Fibroblast of lung (primary cell): Measurements from ENCODE around the gene PPP2R1A. TPM values are rescaled to one million over a fixed set of nuclear protein-coding genes. Genes with fewer than 3 reads are reported as not detected.

Experiments
- DNase-seq, 2 donors: peaks; one replicate each; pipeline versions ENCODE4 v3.0.0 to v3.0.0-alpha.2; 2010; ENCODE audit warnings: low read depth in 2 of 2
- H2AFZ ChIP-seq: 2 replicates; pipeline ENCODE4 v1.5.1; 2012; ENCODE audit warnings: low read length, control low read depth, inconsistent platforms
- H3K27ac ChIP-seq: 2 replicates; pipeline ENCODE4 v1.5.1; 2011; ENCODE audit warnings: low read length, control low read depth; ENCODE audit not compliant: insufficient read depth
- H3K27me3 ChIP-seq: 2 replicates; pipeline ENCODE4 v1.5.1; 2011; ENCODE audit warnings: mild to moderate bottlenecking, low read length; ENCODE audit not compliant: control insufficient read depth, insufficient read depth
- H3K36me3 ChIP-seq: 2 replicates; pipeline ENCODE4 v1.5.1; 2011; ENCODE audit warnings: low read length; ENCODE audit not compliant: control insufficient read depth, insufficient read depth
- H3K4me1 ChIP-seq: 2 replicates; pipeline ENCODE4 v1.5.1; 2011; ENCODE audit warnings: low read length; ENCODE audit not compliant: control insufficient read depth, insufficient read depth; ENCODE audit errors: extremely low read depth
- H3K4me2 ChIP-seq: 2 replicates; pipeline ENCODE4 v1.5.1; 2011; ENCODE audit warnings: low read length, control low read depth; ENCODE audit not compliant: insufficient read depth; ENCODE audit errors: extremely low read depth
- H3K4me3 ChIP-seq, 4 experiments: fragments of 200-600 bp in 1 of 4; sonication (generic) in 1 of 4; replicated peaks in 1 of 4; 2 replicates each; pipeline ENCODE4 v1.5.1; 2011 to 2016; ENCODE audit warnings: low read length in 4 of 4, low read depth in 3 of 4, mild to moderate bottlenecking in 3 of 4, control low read depth in 2 of 4, inconsistent platforms in 1 of 4, mixed read lengths in 1 of 4; ENCODE audit not compliant: insufficient read depth in 1 of 4; ENCODE audit errors: control extremely low read depth in 1 of 4
- H3K79me2 ChIP-seq: 2 replicates; pipeline ENCODE4 v1.5.1; 2012; ENCODE audit warnings: mild to moderate bottlenecking, low read length, inconsistent platforms; ENCODE audit not compliant: control insufficient read depth, insufficient read depth
- H3K9ac ChIP-seq: 2 replicates; pipeline ENCODE4 v1.5.1; 2011; ENCODE audit warnings: mild to moderate bottlenecking, low read length, control low read depth; ENCODE audit not compliant: insufficient read depth
- H3K9me3 ChIP-seq: 2 replicates; pipeline ENCODE4 v1.5.1; 2012; ENCODE audit warnings: low read depth, low read length; ENCODE audit not compliant: control insufficient read depth, insufficient read depth
- H4K20me1 ChIP-seq: 2 replicates; pipeline ENCODE4 v1.5.1; 2011; ENCODE audit warnings: low read length; ENCODE audit not compliant: control insufficient read depth, insufficient read depth; ENCODE audit errors: extremely low read depth
- CTCF ChIP-seq, 2 donors: IDR thresholded peaks in 1 of 2; conservative IDR thresholded peaks in 1 of 2; 1 replicate in 1 of 2; 2 replicates in 1 of 2; pipeline ENCODE4 v1.5.1; 2011 to 2012; ENCODE audit warnings: low read length in 2 of 2, control low read depth in 1 of 2, inconsistent platforms in 1 of 2, low read depth in 1 of 2, mild to moderate bottlenecking in 1 of 2
- EZH2 ChIP-seq: IDR thresholded peaks from 2 replicates; pipeline ENCODE4 v1.5.1; 2012; ENCODE audit warnings: low read length, control low read depth, mild to moderate bottlenecking; ENCODE audit errors: missing control alignments
- polyA plus RNA-seq, 2 donors: library from polyadenylated mRNA; depleted of rRNA in 1 of 2; stranded (reverse) in 1 of 2; unstranded in 1 of 2; fragments of >200 nt; gene quantifications; 2 replicates each; pipeline ENCODE4 v1.2.1, GENCODE V29; 2011 to 2012; ENCODE audit warnings: missing spikeins in 1 of 2
- total RNA-seq: library from RNA; depleted of rRNA; stranded (reverse); fragments of >200 nt; gene quantifications from 2 replicates; pipeline ENCODE4 v1.2.1, GENCODE V29; 2014

The PPP2R1A gene
- total and polyA plus RNA-seq, 2 donors (not counting 1 experiment from before 2014, with no cell fraction given) = 115 to 171 TPM

GRCh38 chr19:52219611-52220010 lies 29.8 kb downstream of the PPP2R1A start:
- Histone ChIP-seq H3K4me3 (no peak overlapping the region), H3K27ac (no peak overlapping the region), H3K36me3 (peaks cover 46% of the 10 kb centered on the region), H3K4me1 (no peaks in the 10 kb centered on the region), H3K9me3 (no peaks in the 10 kb centered on the region), H3K4me2 (no peak overlapping the region), H2AFZ (no peak overlapping the region), H3K27me3 (no peaks in the 10 kb centered on the region), H3K9ac (no peak overlapping the region), H3K79me2 (no peaks in the 10 kb centered on the region), H4K20me1 (no peaks in the 10 kb centered on the region)
- no peak for TF ChIP-seq CTCF (conservative IDR thresholded peaks at IDR 0.05 in 1 of 2, IDR thresholded peaks at IDR 0.05 in 1 of 2; ENCODE audit: low read depth in 1 of 2, low read length in 2 of 2)
- no peak for TF ChIP-seq EZH2
- no peak for DNase-seq

- peaks cover 46% of the 10 kb centered on the region for H3K36me3 ChIP-seq
Observed at GRCh38 chr19:52221031-52221430, 31.2 kb downstream of the PPP2R1A start.

GRCh38 chr19:52221831-52222375 lies 32.1 kb downstream of the PPP2R1A start:
- Histone ChIP-seq H3K4me2 (no peak overlapping the region), H3K36me3 (peaks cover 49% of the 10 kb centered on the region), H2AFZ (no peak overlapping the region), H4K20me1 (no peaks in the 10 kb centered on the region), H3K79me2 (no peaks in the 10 kb centered on the region), H3K27me3 (no peaks in the 10 kb centered on the region), H3K9ac (no peak overlapping the region), H3K4me3 (no peak overlapping the region), H3K4me1 (no peaks in the 10 kb centered on the region), H3K9me3 (no peaks in the 10 kb centered on the region), H3K27ac (no peak overlapping the region)
- TF ChIP-seq CTCF (conservative IDR thresholded peaks at IDR 0.05 in 1 of 2, IDR thresholded peaks at IDR 0.05 in 1 of 2; ENCODE audit: low read depth in 1 of 2, low read length in 2 of 2) = no peak
- TF ChIP-seq EZH2 = no peak
- DNase-seq = no peak

More at GRCh38 chr19:52221031-52221430, 31.2 kb downstream of the PPP2R1A start:
- Histone ChIP-seq H3K27ac (no peak overlapping the region), H3K4me1 (no peaks in the 10 kb centered on the region), H3K4me2 (no peak overlapping the region), H3K9me3 (no peaks in the 10 kb centered on the region), H3K4me3 (no peak overlapping the region), H3K9ac (no peak overlapping the region), H3K27me3 (no peaks in the 10 kb centered on the region), H2AFZ (no peak overlapping the region), H4K20me1 (no peaks in the 10 kb centered on the region), H3K79me2 (no peaks in the 10 kb centered on the region)
- no peak for DNase-seq
- TF ChIP-seq CTCF (conservative IDR thresholded peaks at IDR 0.05 in 1 of 2, IDR thresholded peaks at IDR 0.05 in 1 of 2; ENCODE audit: low read depth in 1 of 2, low read length in 2 of 2) = no peak
- no peak for TF ChIP-seq EZH2
